MM.1S (cell line): ENCODE data around the gene EXOSC5.

Experiments
- EZH2 ChIP-seq: fragments of 300-600 bp; sonication (generic); optimal IDR thresholded peaks from 2 replicates; pipeline ENCODE3; 2017; ENCODE audit warnings: low read depth, mild to moderate bottlenecking, antibody characterized with exemption, low read length, mixed read lengths
- EZH2phosphoT487 ChIP-seq: fragments of 300-600 bp; sonication (generic); IDR thresholded peaks from 2 replicates; pipeline ENCODE4 v1.6.1; 2018; ENCODE audit warnings: antibody characterized with exemption, low read length
- TF ChIP-seq, protein P1 (sequence below): fragments of 300-600 bp; sonication (generic); IDR thresholded peaks from 2 replicates; pipeline ENCODE4 v1.5.1; 2016; ENCODE audit warnings: antibody characterized with exemption, low read length, mixed read lengths

DNA sequence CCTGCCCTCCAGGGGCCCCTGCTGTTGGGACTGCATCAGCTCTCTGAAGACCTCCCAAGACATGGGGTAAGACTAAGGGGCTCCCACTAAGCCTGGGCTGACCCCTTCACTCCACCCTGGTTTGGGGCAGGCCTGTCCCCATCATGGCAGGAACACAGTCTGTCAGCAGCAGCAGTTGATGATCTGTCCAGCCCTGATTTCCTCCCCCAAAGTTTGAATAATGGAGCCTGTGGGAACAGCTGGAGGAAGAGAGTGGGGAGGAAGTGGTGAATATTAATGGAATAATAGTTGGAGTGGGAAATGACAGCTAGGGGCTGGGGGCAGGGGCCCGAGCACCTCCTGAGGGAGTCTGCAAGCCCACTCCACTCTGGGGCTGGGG lies 31.3 kb upstream of the EXOSC5 start:
- TF ChIP-seq, protein P1, sequence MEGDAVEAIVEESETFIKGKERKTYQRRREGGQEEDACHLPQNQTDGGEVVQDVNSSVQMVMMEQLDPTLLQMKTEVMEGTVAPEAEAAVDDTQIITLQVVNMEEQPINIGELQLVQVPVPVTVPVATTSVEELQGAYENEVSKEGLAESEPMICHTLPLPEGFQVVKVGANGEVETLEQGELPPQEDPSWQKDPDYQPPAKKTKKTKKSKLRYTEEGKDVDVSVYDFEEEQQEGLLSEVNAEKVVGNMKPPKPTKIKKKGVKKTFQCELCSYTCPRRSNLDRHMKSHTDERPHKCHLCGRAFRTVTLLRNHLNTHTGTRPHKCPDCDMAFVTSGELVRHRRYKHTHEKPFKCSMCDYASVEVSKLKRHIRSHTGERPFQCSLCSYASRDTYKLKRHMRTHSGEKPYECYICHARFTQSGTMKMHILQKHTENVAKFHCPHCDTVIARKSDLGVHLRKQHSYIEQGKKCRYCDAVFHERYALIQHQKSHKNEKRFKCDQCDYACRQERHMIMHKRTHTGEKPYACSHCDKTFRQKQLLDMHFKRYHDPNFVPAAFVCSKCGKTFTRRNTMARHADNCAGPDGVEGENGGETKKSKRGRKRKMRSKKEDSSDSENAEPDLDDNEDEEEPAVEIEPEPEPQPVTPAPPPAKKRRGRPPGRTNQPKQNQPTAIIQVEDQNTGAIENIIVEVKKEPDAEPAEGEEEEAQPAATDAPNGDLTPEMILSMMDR, result no peak
- TF ChIP-seq EZH2, result no peak
- TF ChIP-seq EZH2phosphoT487, result no peak
